Neural cell (in vitro differentiated cells): ENCODE data around the gene RFX4.

Source experiments
- CTCF ChIP-seq: fragments of 450-650 bp; IDR thresholded peaks from 2 replicates; pipeline ENCODE4 v1.5.1; 2014; ENCODE audit warnings: antibody characterized with exemption, mild to moderate bottlenecking, moderate library complexity; ENCODE audit not compliant: poor library complexity, severe bottlenecking
- EP300 ChIP-seq: fragments of 450-650 bp; conservative IDR thresholded peaks from 2 replicates; pipeline ENCODE4 v1.6.1; 2014; ENCODE audit warnings: antibody characterized with exemption, mild to moderate bottlenecking, moderate library complexity; ENCODE audit not compliant: poor library complexity, severe bottlenecking
- EZH2 ChIP-seq: fragments of 200-600, 300-800 bp; shearing (Covaris generic), sonication (generic); IDR thresholded peaks from 2 replicates; pipeline ENCODE4 v1.6.1; 2014; ENCODE audit warnings: antibody characterized with exemption, low read length, borderline replicate concordance, mild to moderate bottlenecking; ENCODE audit not compliant: insufficient read depth, poor library complexity, severe bottlenecking
- MXI1 ChIP-seq: fragments of 450-650 bp; conservative IDR thresholded peaks from 2 replicates; pipeline ENCODE4 v1.6.1; 2014; ENCODE audit warnings: antibody characterized with exemption, mild to moderate bottlenecking; ENCODE audit not compliant: poor library complexity, severe bottlenecking
- POLR2AphosphoS5 ChIP-seq: IDR thresholded peaks from 2 replicates; pipeline ENCODE4 v1.6.1; 2012
- RAD21 ChIP-seq: fragments of 450-650 bp; conservative IDR thresholded peaks from 2 replicates; pipeline ENCODE4 v1.6.1; 2014; ENCODE audit warnings: antibody characterized with exemption, mild to moderate bottlenecking, moderate library complexity
- REST ChIP-seq: IDR thresholded peaks from 2 replicates; pipeline ENCODE4 v1.6.1; 2012; ENCODE audit warnings: borderline replicate concordance
- SMC3 ChIP-seq: fragments of 450-650 bp; conservative IDR thresholded peaks from 2 replicates; pipeline ENCODE4 v1.6.1; 2014; ENCODE audit warnings: antibody characterized with exemption, mild to moderate bottlenecking, moderate library complexity; ENCODE audit not compliant: poor library complexity
- TAF1 ChIP-seq: IDR thresholded peaks from 2 replicates; pipeline ENCODE4 v1.6.1; 2012; ENCODE audit warnings: low read depth

GRCh38 chr12:106672314-106673025 lies 89.7 kb downstream of the RFX4 start:
- TF ChIP-seq RAD21 (no peak), CTCF (no peak), EP300 (no peak), TAF1 (no peak), POLR2AphosphoS5 (no peak), SMC3 (no peak), EZH2 (no peak), REST (no peak), MXI1 (no peak)
